ENCODE data around the gene PGM1.

GRCh38 chr1:63669151-63669961 is 76.1 kb downstream of the PGM1 start:
- no peak for TF ChIP-seq CTCF (IDR thresholded peaks at IDR 0.05)
- no peak for TF ChIP-seq POLR2A (IDR thresholded peaks at IDR 0.05)
